ENCODE measurements around the gene SMARCD3. TPM values are rescaled to one million over a fixed set of nuclear protein-coding genes. Genes with fewer than 3 reads are reported as not detected.

Gene SMARCD3
- total RNA-seq, 1 experiment from 2014 or later, result 9.5 TPM

GRCh38 chr7:151237244-151238189 is 11.0 kb downstream of the SMARCD3 start:
- no peak for DNase-seq (ENCODE audit: low read depth)

DNA sequence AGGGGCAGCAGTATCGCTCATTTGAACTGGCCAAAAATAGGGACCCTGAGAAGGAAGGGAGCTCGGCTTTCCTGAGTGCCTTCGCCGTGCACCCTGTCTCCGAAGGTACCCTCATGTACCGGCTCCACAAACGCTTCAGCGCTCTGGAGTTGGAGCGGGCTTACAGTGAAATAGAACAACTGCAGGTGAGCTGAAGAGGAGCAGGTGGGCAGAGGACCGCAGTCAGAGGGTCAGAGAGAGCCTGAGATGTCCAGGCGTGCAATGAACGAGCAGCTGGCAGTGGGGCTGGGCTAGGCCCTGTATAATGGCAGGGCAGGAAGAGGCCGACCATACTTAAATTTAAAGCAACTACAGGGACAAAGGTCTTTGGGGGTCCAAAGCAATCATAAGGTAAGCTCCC is 12.1 kb downstream of the SMARCD3 start:
- DNase-seq (ENCODE audit: low read depth), result no peak

DNA sequence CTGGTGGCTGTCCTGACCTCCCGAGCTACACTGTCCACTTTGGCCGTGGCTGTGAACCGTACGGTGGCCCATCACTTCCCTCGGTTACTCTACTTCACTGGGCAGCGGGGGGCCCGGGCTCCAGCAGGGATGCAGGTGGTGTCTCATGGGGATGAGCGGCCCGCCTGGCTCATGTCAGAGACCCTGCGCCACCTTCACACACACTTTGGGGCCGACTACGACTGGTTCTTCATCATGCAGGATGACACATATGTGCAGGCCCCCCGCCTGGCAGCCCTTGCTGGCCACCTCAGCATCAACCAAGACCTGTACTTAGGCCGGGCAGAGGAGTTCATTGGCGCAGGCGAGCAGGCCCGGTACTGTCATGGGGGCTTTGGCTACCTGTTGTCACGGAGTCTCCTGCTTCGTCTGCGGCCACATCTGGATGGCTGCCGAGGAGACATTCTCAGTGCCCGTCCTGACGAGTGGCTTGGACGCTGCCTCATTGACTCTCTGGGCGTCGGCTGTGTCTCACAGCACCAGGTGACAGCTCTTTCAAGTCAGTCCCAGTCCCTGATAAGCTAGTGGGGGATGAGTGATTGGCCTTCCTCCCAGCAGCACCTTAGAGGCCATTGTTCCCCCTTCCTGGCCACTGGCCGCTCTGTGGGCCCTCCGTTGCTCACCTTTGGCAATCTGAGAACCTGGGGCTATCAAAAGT is 13.3 kb downstream of the SMARCD3 start:
- DNase-seq (ENCODE audit: low read depth), result no peak

DNA sequence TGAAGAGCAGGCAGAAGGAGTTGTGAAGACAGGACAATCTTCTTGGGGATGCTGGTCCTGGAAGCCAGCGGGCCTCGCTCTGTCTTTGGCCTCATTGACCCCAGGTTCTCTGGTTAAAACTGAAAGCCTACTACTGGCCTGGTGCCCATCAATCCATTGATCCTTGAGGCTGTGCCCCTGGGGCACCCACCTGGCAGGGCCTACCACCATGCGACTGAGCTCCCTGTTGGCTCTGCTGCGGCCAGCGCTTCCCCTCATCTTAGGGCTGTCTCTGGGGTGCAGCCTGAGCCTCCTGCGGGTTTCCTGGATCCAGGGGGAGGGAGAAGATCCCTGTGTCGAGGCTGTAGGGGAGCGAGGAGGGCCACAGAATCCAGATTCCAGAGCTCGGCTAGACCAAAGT is 14.7 kb downstream of the SMARCD3 start:
- DNase-seq (ENCODE audit: low read depth), result no peak

DNA sequence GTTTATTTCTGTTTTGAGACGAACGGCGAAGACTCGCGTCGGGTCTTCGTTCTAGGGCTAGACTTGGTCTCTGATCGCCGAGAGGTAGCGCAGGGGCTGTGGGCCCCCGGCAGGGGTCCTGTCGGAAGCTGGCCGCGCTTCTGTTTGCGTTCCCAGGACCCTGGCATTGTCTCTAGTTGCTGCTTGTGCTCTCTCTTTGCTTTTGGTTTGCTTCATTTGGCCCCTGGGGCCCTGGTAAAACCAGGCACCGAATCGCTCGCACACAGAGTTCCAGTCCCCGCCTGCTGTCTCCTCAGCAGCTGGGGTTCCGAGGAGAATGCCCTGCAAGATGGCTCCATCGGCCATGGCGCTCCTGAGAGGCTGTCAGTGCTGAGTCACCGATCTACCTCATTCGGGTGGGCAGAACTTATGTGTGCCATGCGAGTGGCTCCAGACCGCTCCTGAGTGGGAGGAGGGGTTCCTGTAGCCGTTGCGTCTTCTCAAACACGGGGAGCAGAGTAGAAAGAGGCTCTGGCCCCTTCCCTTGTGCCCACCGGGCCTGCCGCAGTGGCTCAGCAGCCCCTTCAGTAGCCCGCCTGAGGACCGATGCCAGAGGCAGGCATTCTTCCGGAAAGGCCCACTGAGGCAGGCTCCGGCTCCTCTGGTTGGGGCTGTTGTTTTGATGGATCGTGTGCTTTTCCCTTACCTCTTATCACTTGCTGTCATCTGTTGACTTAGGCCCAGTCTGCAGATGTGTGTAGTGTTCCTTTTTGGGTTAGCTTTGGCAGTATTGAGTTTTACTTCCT is 15.4 kb downstream of the SMARCD3 start:
- peak; percentile 72 for DNase-seq (ENCODE audit: low read depth)

GRCh38 chr7:151232091-151232916 is 16.2 kb downstream of the SMARCD3 start, which contains the start of gene CHPF2:
TSS of gene CHPF2 (plus strand) at chr7:151232483. CDS start at chr7:151234012, 1,529 bp downstream.
- peak; percentile 86 for DNase-seq (ENCODE audit: low read depth)

GRCh38 chr7:151231080-151231479 is 17.4 kb downstream of the SMARCD3 start:
- no peak for DNase-seq (ENCODE audit: low read depth)

DNA sequence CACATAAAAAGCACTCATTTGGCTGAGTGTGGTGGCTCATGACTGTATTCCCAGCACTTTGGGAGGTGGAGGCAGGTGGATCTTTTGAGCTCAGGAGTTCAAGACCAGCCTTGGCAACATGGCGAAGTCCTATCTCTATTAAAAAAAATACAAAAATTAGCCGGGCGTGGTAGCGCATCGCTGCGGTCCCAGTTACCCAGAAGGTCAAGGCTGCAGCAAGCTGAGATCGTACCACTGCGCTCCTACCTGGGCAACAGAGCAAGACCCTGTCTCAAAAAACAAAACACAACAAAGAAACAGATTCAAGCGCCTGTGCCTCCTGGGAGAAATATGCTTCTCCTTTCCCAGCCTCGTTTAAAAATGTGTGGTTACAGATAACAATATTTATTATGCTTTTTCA is 19.2 kb downstream of the SMARCD3 start:
- no peak for DNase-seq (ENCODE audit: low read depth)

DNA sequence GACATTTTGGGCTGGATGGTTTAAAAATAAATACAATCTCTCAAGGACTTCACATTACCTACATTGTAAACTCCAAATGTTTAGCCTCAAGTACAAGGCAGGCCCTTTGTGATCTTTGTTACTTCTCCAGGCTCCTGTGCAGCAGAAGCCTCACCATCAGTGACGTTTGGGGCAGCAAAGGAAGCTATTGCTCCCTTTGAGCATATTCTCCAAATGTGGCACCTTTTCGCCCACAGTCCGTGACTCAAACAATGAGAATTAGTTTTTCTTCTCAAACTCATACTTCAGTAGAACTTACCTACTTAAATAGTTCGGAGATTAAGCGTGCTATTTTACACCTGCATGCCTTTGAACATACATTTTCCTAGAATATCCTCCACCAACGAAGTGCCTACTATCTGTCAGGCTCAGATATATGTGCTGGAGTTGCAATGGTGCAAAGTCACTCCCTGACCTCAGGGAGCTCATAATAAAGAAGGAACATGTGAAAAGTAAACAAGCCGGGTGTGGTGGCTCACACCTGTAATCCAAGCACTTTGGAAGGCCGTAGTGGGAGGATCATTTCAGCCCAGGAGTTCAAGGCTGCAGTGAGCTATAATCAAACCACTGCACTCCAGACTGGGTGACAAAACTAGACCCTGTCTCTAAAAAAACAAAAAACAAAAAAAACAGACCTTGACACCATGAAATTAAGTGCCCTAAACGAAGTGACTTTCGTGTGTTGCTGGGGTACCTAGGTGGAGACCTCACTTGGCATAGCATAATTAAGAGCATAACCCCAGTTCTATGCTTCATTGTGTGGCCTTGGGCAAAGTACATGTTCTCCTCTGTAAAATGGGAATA is 20.2 kb downstream of the SMARCD3 start:
- DNase-seq (ENCODE audit: low read depth), result no peak

GRCh38 chr7:151226875-151227782 is 21.4 kb downstream of the SMARCD3 start, which contains the start of gene ABCF2:
TSS of gene ABCF2 (minus strand) at chr7:151227205. CDS start at chr7:151226458, 747 bp downstream.
- DNase-seq (ENCODE audit: low read depth), result peak; percentile 99

- DNase-seq (ENCODE audit: low read depth), result no peak
Measured at GRCh38 chr7:151226560-151226874, 22.0 kb downstream of the SMARCD3 start.

DNA sequence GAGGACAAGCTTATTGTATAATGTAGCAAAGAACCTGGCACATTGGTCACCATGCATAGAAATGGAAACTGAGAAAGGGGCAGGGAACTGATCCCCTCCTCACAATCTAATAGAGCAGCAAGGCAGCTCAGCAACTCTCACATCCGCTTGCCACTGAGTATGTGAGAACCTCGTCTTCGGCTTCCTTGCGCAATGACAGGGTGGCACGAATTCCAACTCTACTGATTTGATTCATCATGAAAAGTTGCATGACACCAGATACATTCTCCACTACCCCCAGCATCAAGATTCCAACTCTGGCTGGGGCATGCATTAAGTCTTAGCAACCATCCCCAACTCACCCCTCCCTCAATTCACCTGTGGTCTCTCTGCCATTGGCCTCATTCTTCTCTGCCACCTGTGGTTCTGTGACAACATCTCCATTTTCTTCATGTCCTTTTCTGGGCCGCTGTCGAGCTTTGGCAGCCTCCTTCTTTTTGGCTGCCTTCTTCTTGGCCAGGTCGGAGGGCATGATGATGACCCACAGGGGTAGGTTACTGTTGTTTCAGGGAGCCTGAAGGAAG is 22.5 kb downstream of the SMARCD3 start:
- no peak for DNase-seq (ENCODE audit: low read depth)

GRCh38 chr7:151223728-151224127 is 24.8 kb downstream of the SMARCD3 start:
- DNase-seq (ENCODE audit: low read depth), result no peak

DNA sequence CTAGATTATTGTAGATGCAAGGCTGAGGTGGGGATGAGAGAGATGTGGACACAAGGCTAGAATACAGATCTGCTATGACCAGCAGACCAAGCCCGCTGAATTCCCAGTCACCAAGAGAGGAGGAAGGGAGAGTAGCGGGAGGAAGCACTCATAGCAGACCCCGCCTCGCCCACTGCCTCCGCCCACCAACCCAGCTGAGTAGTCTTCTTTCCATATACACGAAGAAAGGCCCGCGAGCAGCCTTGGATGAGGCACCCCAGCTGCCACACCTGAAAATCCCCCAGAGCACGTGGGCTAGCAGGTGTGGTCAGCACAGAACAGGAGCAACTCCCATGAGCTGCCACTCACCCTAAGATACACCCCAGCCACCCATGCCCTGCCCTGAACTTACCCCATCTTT is 30.3 kb downstream of the SMARCD3 start:
- no peak for DNase-seq (ENCODE audit: low read depth)

- no peak for DNase-seq (ENCODE audit: low read depth)
Measured at GRCh38 chr7:151215396-151215795, 33.1 kb downstream of the SMARCD3 start.

- no peak for DNase-seq (ENCODE audit: low read depth)
Measured at GRCh38 chr7:151213826-151214225, 34.7 kb downstream of the SMARCD3 start.

DNA sequence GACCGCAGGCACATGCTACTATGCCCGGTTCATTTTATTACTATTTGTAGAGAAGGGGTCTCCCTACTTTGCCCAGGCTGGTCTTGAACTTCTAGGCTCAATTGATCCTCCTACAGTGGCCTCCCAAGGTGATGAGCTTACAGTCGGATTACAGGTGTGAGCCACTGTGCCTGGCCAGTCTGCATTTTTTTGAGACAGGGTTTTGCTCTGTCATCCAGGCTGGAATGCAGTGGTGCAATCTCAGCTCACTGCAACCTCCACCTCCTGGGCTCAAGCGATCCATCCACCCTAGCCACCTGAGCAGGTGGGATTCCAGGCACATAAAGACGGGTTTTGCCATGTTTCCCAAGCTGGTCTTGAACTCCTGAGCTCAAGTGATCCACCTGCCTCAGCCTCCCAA is 35.9 kb downstream of the SMARCD3 start:
- no peak for DNase-seq (ENCODE audit: low read depth)

- no peak for DNase-seq (ENCODE audit: low read depth)
Measured at GRCh38 chr7:151211155-151211772, 37.2 kb downstream of the SMARCD3 start.
